Activated T-helper 9 cell treated with anti-CD3 and anti-CD28 coated beads, Interleukin-2, amount 50 U/mL, for 16 hours (primary cell): ENCODE data around the gene RIN1.
A peak's percentile ranks its signal among the peaks of the same experiment; 100 is the strongest.

ENCODE experiments used
- DNase-seq: peaks from one replicate; pipeline ENCODE4 v3.0.0-alpha.2; 2020; ENCODE audit warnings: low read depth

Gene RIN1

GRCh38 chr11:66282468-66283455, 53.5 kb downstream of the RIN1 start:
- DNase-seq, result peak; percentile 99
